Kidney (tissue), 14 donors: Measurements from ENCODE around the gene ZSCAN22. TPM values are rescaled to one million over a fixed set of nuclear protein-coding genes. Genes with fewer than 3 reads are reported as not detected.
A peak's percentile ranks its signal among the peaks of the same experiment; 100 is the strongest.

Experiments used
- DNase-seq, 5 donors: peaks; one replicate each; pipeline ENCODE4 v3.0.0-alpha.2; 2013 to 2020
- FAIRE-seq: peaks from 2 replicates; lab custom pipeline; 2012; peaks lifted over from hg19 to GRCh38; lab: Jason Lieb, UNC
- H3K27ac ChIP-seq, 2 donors: one replicate each; pipeline ENCODE4 v1.7.0; 2013; ENCODE audit warnings: low read depth in 2 of 2, low read length in 2 of 2, inconsistent platforms in 1 of 2
- H3K27me3 ChIP-seq: one replicate; pipeline ENCODE4 v1.7.1; 2013; ENCODE audit warnings: low read length, inconsistent platforms; ENCODE audit not compliant: control insufficient read depth, insufficient read depth
- H3K36me3 ChIP-seq, 3 donors: one replicate each; pipeline versions ENCODE4 v1.7.0 to v1.7.1; 2013; ENCODE audit warnings: low read length in 3 of 3, control low read depth in 1 of 3, inconsistent platforms in 1 of 3; ENCODE audit not compliant: insufficient read depth in 3 of 3, control insufficient read depth in 2 of 3
- H3K4me1 ChIP-seq, 3 donors: one replicate each; pipeline versions ENCODE4 v1.7.0 to v1.7.1; 2013; ENCODE audit warnings: low read length in 3 of 3, inconsistent platforms in 1 of 3, low read depth in 1 of 3; ENCODE audit not compliant: control insufficient read depth in 2 of 3, insufficient read depth in 2 of 3
- H3K4me3 ChIP-seq, 3 donors: one replicate each; pipeline versions ENCODE4 v1.7.0 to v1.8.1; 2013; ENCODE audit warnings: low read length in 3 of 3, control low read depth in 1 of 3, inconsistent platforms in 1 of 3
- H3K9ac ChIP-seq, 3 donors: one replicate each; pipeline versions ENCODE4 v1.7.0 to v1.7.1; 2013; ENCODE audit warnings: low read length in 3 of 3, control low read depth in 1 of 3, inconsistent platforms in 1 of 3
- H3K9me3 ChIP-seq, 3 donors: one replicate each; pipeline versions ENCODE4 v1.7.0 to v1.7.1; 2013; ENCODE audit warnings: low read length in 3 of 3, control low read depth in 1 of 3, inconsistent platforms in 1 of 3; ENCODE audit not compliant: control insufficient read depth in 2 of 3, insufficient read depth in 1 of 3
- CTCF ChIP-seq: IDR thresholded peaks from 3 replicates; pipeline ENCODE4 v1.5.1; 2012; ENCODE audit warnings: mild to moderate bottlenecking, moderate library complexity, borderline replicate concordance; ENCODE audit not compliant: insufficient read depth; ENCODE audit errors: extremely low read depth
- intact Hi-C: fragments of 100-400 bp; cut with DNase I; formaldehyde crosslinking; loops from one replicate; pipeline ENCODE4 v1.11.1; 2022
- polyA plus RNA-seq: library from polyadenylated mRNA; stranded (reverse); fragments of 350-450 nt; fragmentation: Illumina TruSeq; extraction: RNeasy Lipid Tissue Mini Kit (QIAGEN cat#74804); gene quantifications from one replicate; pipeline ENCODE4 v1.2.3, GENCODE V29; 2014; ENCODE audit warnings: low read depth, low replicate concordance; ENCODE audit not compliant: insufficient read depth
- total RNA-seq: library from RNA; stranded (reverse); fragmentation: NEBNext Ultra II Directional; extraction: Animal tissue kit (Norgen Biotek cat#: 25700); gene quantifications from one replicate; pipeline ENCODE4 v1.2.1, GENCODE V29; 2021
- donor health status: control.
- donor health status: control.
- donor health status: control.
- donor health status: control.
- donor health status: control.
- donor health status: DM: yes; HTN: yes; CAD: no.
- donor health status: Normal renal cell carcinoma (clear cell type).

Gene ZSCAN22
- total and polyA plus RNA-seq, 2 donors from 2014 or later: 1.1 to 3.3 TPM

GRCh38 chr19:58317476-58318072 lies 9.2 kb upstream of the ZSCAN22 start:
- intact Hi-C loops: no loop called here
- Histone ChIP-seq H3K9ac (no peak overlapping the region), H3K4me3 (no peak overlapping the region), H3K4me1 (no peaks in the 10 kb centered on the region), H3K27me3 (no peaks in the 10 kb centered on the region), H3K36me3 (peaks cover 10 to 23% (median 12%) of the 10 kb centered on the region in 3 donors), H3K27ac (no peak overlapping the region), H3K9me3 (no peaks in the 10 kb centered on the region)
- FAIRE-seq: no peak
- peak in 3 of 5 donors; percentile 31 to 69 (median 66) for DNase-seq
- TF ChIP-seq CTCF: no peak

- H3K9ac ChIP-seq: no peak overlapping the region
Observed at GRCh38 chr19:58318297-58318696, 8.5 kb upstream of the ZSCAN22 start.

GRCh38 chr19:58319241-58319640 lies 7.6 kb upstream of the ZSCAN22 start:
- no peak for FAIRE-seq
- H3K9ac ChIP-seq: no peak overlapping the region
- no peak for TF ChIP-seq CTCF
- no peaks in the 10 kb centered on the region for H3K9me3 ChIP-seq
- H3K4me3 ChIP-seq: no peak overlapping the region
- H3K27ac ChIP-seq: no peak overlapping the region
- peaks cover 3 to 11% (median 8%) of the 10 kb centered on the region in 3 donors for H3K36me3 ChIP-seq
- intact Hi-C loops: no loop called here
- H3K27me3 ChIP-seq: no peaks in the 10 kb centered on the region
- DNase-seq: no peak
- H3K4me1 ChIP-seq: no peaks in the 10 kb centered on the region

More at GRCh38 chr19:58318297-58318696, 8.5 kb upstream of the ZSCAN22 start:
- H3K9me3 ChIP-seq: no peaks in the 10 kb centered on the region
- no peaks in the 10 kb centered on the region for H3K4me1 ChIP-seq
- H3K27ac ChIP-seq: no peak overlapping the region
- TF ChIP-seq CTCF: no peak
- H3K27me3 ChIP-seq: no peaks in the 10 kb centered on the region
- DNase-seq: no peak
- no peak for FAIRE-seq
- H3K4me3 ChIP-seq: no peak overlapping the region
- intact Hi-C loops: no loop called here
- H3K36me3 ChIP-seq: peaks cover 7 to 19% (median 8%) of the 10 kb centered on the region in 3 donors
